HCT116 (cell line): Measurements from ENCODE around the gene LBR. TPM values are rescaled to one million over a fixed set of nuclear protein-coding genes. Genes with fewer than 3 reads are reported as not detected.

Experiments used
- ATAC-seq: fragments of 200-7000 bp; cut with Tn5 transposase; 2 replicates; pipeline ENCODE4 v1.9.1; 2020; ENCODE audit warnings: mild to moderate bottlenecking, moderate library complexity
- BruUV-seq: library from RNA; stranded (reverse); fragments of 400-500 nt; replicated peaks from 2 replicates; lab custom pipeline; 2021; lab: Mats Ljungman, UMichigan
- CTCF ChIA-PET: fragments of 300-600 bp; sonication (Branson Sonifier 250); formaldehyde crosslinking; loops from one replicate; lab custom pipeline; 2021; ENCODE audit warnings: antibody characterized with exemption; lab: Charles Lee
- POLR2A ChIA-PET: fragments of 300-600, 350-600 bp; sonication (Branson Sonifier 250); formaldehyde crosslinking; loops from one replicate; lab custom pipeline; 2021; ENCODE audit warnings: antibody characterized with exemption; lab: Charles Lee
- RAD21 ChIA-PET, 2 experiments: fragments of 300-600 bp; sonication (Branson Sonifier 250); formaldehyde crosslinking; loops; one replicate each; lab custom pipeline; 2023; ENCODE audit warnings: low total read pairs in 2 of 2; ENCODE audit not compliant: uncharacterized antibody in 2 of 2, unreplicated experiment in 2 of 2, low non-redundant PET in 1 of 2; lab: Charles Lee
- DNase-seq: peaks from one replicate; pipeline ENCODE4 v3.0.0-alpha.2; 2010; ENCODE audit warnings: low read depth, low spot score
- H2AFZ ChIP-seq: fragments of 200-600 bp; shearing (Covaris generic), sonication (generic); 2 replicates; pipeline ENCODE4 v1.6.1; 2017; ENCODE audit warnings: low read depth, mixed run types, mixed read lengths, antibody characterized with exemption, low read length; ENCODE audit not compliant: poor library complexity, severe bottlenecking
- H3K27ac ChIP-seq: 2 replicates; pipeline ENCODE4 v1.5.1; 2012; ENCODE audit warnings: low read depth, low read length
- H3K27me3 ChIP-seq: fragments of 200-600 bp; sonication (generic); 2 replicates; pipeline ENCODE4 v1.6.1; 2016; ENCODE audit warnings: mixed run types, low read length, mixed read lengths; ENCODE audit not compliant: insufficient read depth
- H3K36me3 ChIP-seq, 2 experiments: fragments of 200-500 bp in 1 of 2; fragments of 200-600 bp in 1 of 2; sonication (Bioruptor generic) in 1 of 2; sonication (generic) in 1 of 2; 2 replicates each; pipeline versions ENCODE4 v1.5.1 to v1.6.1; 2014 to 2016; ENCODE audit warnings: low read length in 2 of 2, inconsistent platforms in 1 of 2, mixed read lengths in 1 of 2, mixed run types in 1 of 2; ENCODE audit not compliant: insufficient read depth in 2 of 2, control insufficient read depth in 1 of 2
- H3K4me1 ChIP-seq, 2 experiments: fragments of 200-600 bp in 1 of 2; sonication (generic) in 1 of 2; 2 replicates each; pipeline versions ENCODE4 v1.5.1 to v1.6.1; 2012 to 2017; ENCODE audit warnings: low read length in 2 of 2, inconsistent platforms in 1 of 2, mild to moderate bottlenecking in 1 of 2, mixed read lengths in 1 of 2, mixed run types in 1 of 2, moderate library complexity in 1 of 2; ENCODE audit not compliant: insufficient read depth in 2 of 2, control insufficient read depth in 1 of 2
- H3K4me2 ChIP-seq: fragments of 200-600 bp; sonication (generic); 2 replicates; pipeline ENCODE4 v1.6.1; 2017; ENCODE audit warnings: mixed run types, low read length, mixed read lengths
- H3K4me3 ChIP-seq, 2 experiments: fragments of 200-600 bp in 1 of 2; sonication (generic) in 1 of 2; replicated peaks in 1 of 2; 2 replicates each; pipeline ENCODE4 v1.5.1; 2011 to 2016; ENCODE audit warnings: low read length in 2 of 2, control low read depth in 1 of 2, low read depth in 1 of 2, mild to moderate bottlenecking in 1 of 2, mixed read lengths in 1 of 2, mixed run types in 1 of 2
- H3K79me2 ChIP-seq: fragments of 200-600 bp; sonication (generic); 2 replicates; pipeline ENCODE4 v1.6.1; 2017; ENCODE audit warnings: mild to moderate bottlenecking, mixed run types, low read length, moderate library complexity, mixed read lengths; ENCODE audit not compliant: insufficient read depth
- H3K9ac ChIP-seq: fragments of 200-600 bp; sonication (generic); 2 replicates; pipeline ENCODE4 v1.6.1; 2016; ENCODE audit warnings: low read length, mixed read lengths
- H3K9me2 ChIP-seq: fragments of 200-600 bp; sonication (generic), shearing (Covaris generic); 2 replicates; pipeline ENCODE4 v1.6.1; 2017; ENCODE audit warnings: mixed run types, mild to moderate bottlenecking, moderate library complexity; ENCODE audit not compliant: insufficient read depth
- H3K9me3 ChIP-seq, 2 experiments: fragments of 200-500 bp in 1 of 2; fragments of 200-600 bp in 1 of 2; sonication (Bioruptor generic) in 1 of 2; sonication (generic) in 1 of 2; 2 replicates each; pipeline ENCODE4 v1.6.1; 2014 to 2017; ENCODE audit warnings: low read length in 2 of 2, mixed read lengths in 2 of 2, inconsistent platforms in 1 of 2, low read depth in 1 of 2, mild to moderate bottlenecking in 1 of 2, mixed run types in 1 of 2, moderate library complexity in 1 of 2; ENCODE audit not compliant: control insufficient read depth in 1 of 2, insufficient read depth in 1 of 2
- H4K20me1 ChIP-seq: fragments of 200-600 bp; sonication (generic), shearing (Covaris generic); 2 replicates; pipeline ENCODE4 v1.6.1; 2017; ENCODE audit warnings: mixed run types, mild to moderate bottlenecking, moderate library complexity; ENCODE audit not compliant: insufficient read depth
- CEBPB ChIP-seq: IDR thresholded peaks from 2 replicates; pipeline ENCODE4 v1.6.1; 2012; ENCODE audit warnings: low read depth
- EZH2phosphoT487 ChIP-seq: fragments of 200-600 bp; IDR thresholded peaks from 2 replicates; pipeline ENCODE4 v1.6.1; 2018; ENCODE audit warnings: antibody characterized with exemption, borderline replicate concordance
- JUND ChIP-seq: IDR thresholded peaks from 2 replicates; pipeline ENCODE4 v1.6.1; 2012
- POLR2AphosphoS5 ChIP-seq: IDR thresholded peaks from 2 replicates; pipeline ENCODE4 v1.6.1; 2011; ENCODE audit warnings: mild to moderate bottlenecking, low read depth, low read length, moderate library complexity
- SIN3A ChIP-seq: IDR thresholded peaks from 2 replicates; pipeline ENCODE4 v1.6.1; 2012; ENCODE audit warnings: low read depth
- SRF ChIP-seq: IDR thresholded peaks from 2 replicates; pipeline ENCODE4 v1.6.1; 2012; ENCODE audit warnings: low read depth
- TCF7L2 ChIP-seq: IDR thresholded peaks from 2 replicates; pipeline ENCODE4 v1.7.0; 2011; ENCODE audit warnings: borderline replicate concordance, inconsistent platforms; ENCODE audit not compliant: insufficient read depth, insufficient read length; ENCODE audit errors: extremely low read depth
- YY1 ChIP-seq: IDR thresholded peaks from 2 replicates; pipeline ENCODE4 v1.6.1; 2011; ENCODE audit warnings: low read length, low read depth, moderate library complexity, mild to moderate bottlenecking; ENCODE audit not compliant: insufficient replicate concordance; ENCODE audit errors: extremely low read depth
- ZBTB33 ChIP-seq: IDR thresholded peaks from 2 replicates; pipeline ENCODE4 v1.6.1; 2011; ENCODE audit warnings: mild to moderate bottlenecking, low read length, moderate library complexity; ENCODE audit not compliant: insufficient replicate concordance; ENCODE audit errors: extremely low read depth
- intact Hi-C: fragments of 100-400 bp; cut with micrococcal nuclease; formaldehyde crosslinking; loops from 2 replicates; pipeline ENCODE4 v1.10.0; 2022
- total RNA-seq: library from RNA; stranded (reverse); gene quantifications from one replicate; pipeline ENCODE4 v1.2.1, GENCODE V29; 2021; ENCODE audit not compliant: unreplicated experiment
- TF ChIP-seq, protein P1 (sequence below), 3 experiments: fragments of 200-600 bp in 1 of 3; sonication (generic) in 1 of 3; IDR thresholded peaks in 2 of 3; conservative IDR thresholded peaks in 1 of 3; 2 replicates each; pipeline ENCODE4 v1.5.1; 2012 to 2017; ENCODE audit warnings: low read depth in 2 of 3, low read length in 2 of 3, antibody characterized with exemption in 1 of 3, borderline replicate concordance in 1 of 3, control low read depth in 1 of 3, mild to moderate bottlenecking in 1 of 3, mixed read lengths in 1 of 3, mixed run types in 1 of 3, moderate library complexity in 1 of 3; ENCODE audit not compliant: insufficient read depth in 1 of 3

LBR gene
- total RNA-seq, 1 experiment from 2014 or later = 97.4 TPM

GRCh38 chr1:225431081-225431863 lies 3.4 kb upstream of the LBR start:
- no peak overlapping the region for H3K4me3 ChIP-seq
- BruUV-seq = no TSS peak
- no peak for TF ChIP-seq POLR2AphosphoS5
- no peak for TF ChIP-seq EZH2phosphoT487
- DNase-seq (no peak), ATAC-seq (no peak)
- no peaks in the 10 kb centered on the region for H3K9me3 ChIP-seq
- no peaks in the 10 kb centered on the region for H3K36me3 ChIP-seq
- intact Hi-C loops = no loop called here
- peaks cover 5 to 15% of the 10 kb centered on the region in 2 experiments for H3K4me1 ChIP-seq
- POLR2A ChIA-PET = interaction anchor here (1.0 kb wide), 1 partner anchor 13 kb away, joined by 3 read pairs; no protein-coding TSS in a partner anchor
- H3K4me2 ChIP-seq = no peak overlapping the region
- RAD21 ChIA-PET = no interaction called here
- CTCF ChIA-PET = no interaction called here
- no peak overlapping the region for H2AFZ ChIP-seq
- H3K27me3 ChIP-seq = no peaks in the 10 kb centered on the region
- H3K27ac ChIP-seq = peak overlapping the region; percentile 11; the same call in 1 of the 2 replicates
- H3K9me2 ChIP-seq = no peaks in the 10 kb centered on the region
- H4K20me1 ChIP-seq = no peaks in the 10 kb centered on the region
- peaks cover 15% of the 10 kb centered on the region for H3K79me2 ChIP-seq
- no peak overlapping the region for H3K9ac ChIP-seq

GRCh38 chr1:225430301-225430700 lies 2.5 kb upstream of the LBR start:
- POLR2A ChIA-PET = no interaction called here
- TF ChIP-seq, protein P1, sequence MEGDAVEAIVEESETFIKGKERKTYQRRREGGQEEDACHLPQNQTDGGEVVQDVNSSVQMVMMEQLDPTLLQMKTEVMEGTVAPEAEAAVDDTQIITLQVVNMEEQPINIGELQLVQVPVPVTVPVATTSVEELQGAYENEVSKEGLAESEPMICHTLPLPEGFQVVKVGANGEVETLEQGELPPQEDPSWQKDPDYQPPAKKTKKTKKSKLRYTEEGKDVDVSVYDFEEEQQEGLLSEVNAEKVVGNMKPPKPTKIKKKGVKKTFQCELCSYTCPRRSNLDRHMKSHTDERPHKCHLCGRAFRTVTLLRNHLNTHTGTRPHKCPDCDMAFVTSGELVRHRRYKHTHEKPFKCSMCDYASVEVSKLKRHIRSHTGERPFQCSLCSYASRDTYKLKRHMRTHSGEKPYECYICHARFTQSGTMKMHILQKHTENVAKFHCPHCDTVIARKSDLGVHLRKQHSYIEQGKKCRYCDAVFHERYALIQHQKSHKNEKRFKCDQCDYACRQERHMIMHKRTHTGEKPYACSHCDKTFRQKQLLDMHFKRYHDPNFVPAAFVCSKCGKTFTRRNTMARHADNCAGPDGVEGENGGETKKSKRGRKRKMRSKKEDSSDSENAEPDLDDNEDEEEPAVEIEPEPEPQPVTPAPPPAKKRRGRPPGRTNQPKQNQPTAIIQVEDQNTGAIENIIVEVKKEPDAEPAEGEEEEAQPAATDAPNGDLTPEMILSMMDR (IDR thresholded peaks at IDR 0.05 in 2 of 3, conservative IDR thresholded peaks at IDR 0.05 in 1 of 3; ENCODE audit: borderline replicate concordance in 1 of 3, insufficient read depth in 1 of 3, low read depth in 2 of 3, low read length in 2 of 3) = no peak
- TF ChIP-seq YY1 (no peak), TCF7L2 (no peak), CEBPB (no peak), SIN3A (no peak), JUND (no peak), SRF (no peak), ZBTB33 (no peak)

More at GRCh38 chr1:225430301-225430700, 2.5 kb upstream of the LBR start:
- Histone ChIP-seq H3K27ac (no peak overlapping the region), H3K9me2 (no peaks in the 10 kb centered on the region), H3K9ac (no peak overlapping the region), H3K4me2 (no peak overlapping the region), H3K36me3 (no peaks in the 10 kb centered on the region), H2AFZ (no peak overlapping the region), H3K27me3 (no peaks in the 10 kb centered on the region), H4K20me1 (0 out of 2 replicates have a peak, but pooled peaks cover 5% of the 10 kb centered on the region), H3K4me3 (no peak overlapping the region), H3K9me3 (no peaks in the 10 kb centered on the region), H3K4me1 (peaks cover 15 to 24% of the 10 kb centered on the region in 2 experiments), H3K79me2 (peaks cover 25% of the 10 kb centered on the region)
- ATAC-seq = no peak
- ChIA-PET CTCF (no interaction called here), RAD21 (no interaction called here)
- intact Hi-C loops = no loop called here
- BruUV-seq = no TSS peak
- no peak for DNase-seq
